Prostate gland (tissue), 2 donors: ENCODE results near the gene ZNF892.

Experiments
- POLR2A ChIP-seq: fragments of 450-650 bp; IDR thresholded peaks from one replicate; pipeline ENCODE4 v1.6.1; 2016; ENCODE audit warnings: antibody characterized with exemption, mild to moderate bottlenecking
- POLR2AphosphoS5 ChIP-seq: sonication (generic); formaldehyde crosslinking; IDR thresholded peaks from one replicate; pipeline ENCODE4 v1.6.1; 2017; ENCODE audit warnings: antibody characterized with exemption
- TF ChIP-seq, protein P1 (sequence below), 4 experiments: fragments of 200-600 bp in 2 of 4; fragments of 450-650 bp in 2 of 4; sonication (generic) in 2 of 4; IDR thresholded peaks; 1 replicate in 3 of 4; 2 replicates in 1 of 4; pipeline ENCODE4 v1.5.1; 2016 to 2019; ENCODE audit warnings: antibody characterized with exemption in 4 of 4, mild to moderate bottlenecking in 2 of 4, moderate library complexity in 2 of 4

DNA sequence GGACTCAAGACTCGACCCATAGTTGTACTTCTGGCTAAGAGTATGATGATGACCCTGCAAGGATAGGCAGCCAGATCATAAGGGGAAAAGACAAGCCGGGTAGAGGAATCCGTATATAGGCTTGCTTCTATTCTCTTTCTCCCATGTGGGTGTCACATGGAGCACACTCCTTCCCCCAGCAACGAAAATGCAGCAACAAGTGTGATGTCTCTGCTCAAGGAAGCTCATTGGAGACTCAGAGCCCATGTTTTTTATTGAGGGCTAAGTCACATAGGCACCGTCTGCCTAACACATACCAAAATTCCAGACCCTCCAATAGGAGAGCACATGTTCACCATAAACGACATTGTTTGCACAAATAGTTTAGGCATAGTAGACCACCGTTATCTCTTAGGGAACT, 35.4 kb upstream of the ZNF892 start:
- TF ChIP-seq, protein P1, sequence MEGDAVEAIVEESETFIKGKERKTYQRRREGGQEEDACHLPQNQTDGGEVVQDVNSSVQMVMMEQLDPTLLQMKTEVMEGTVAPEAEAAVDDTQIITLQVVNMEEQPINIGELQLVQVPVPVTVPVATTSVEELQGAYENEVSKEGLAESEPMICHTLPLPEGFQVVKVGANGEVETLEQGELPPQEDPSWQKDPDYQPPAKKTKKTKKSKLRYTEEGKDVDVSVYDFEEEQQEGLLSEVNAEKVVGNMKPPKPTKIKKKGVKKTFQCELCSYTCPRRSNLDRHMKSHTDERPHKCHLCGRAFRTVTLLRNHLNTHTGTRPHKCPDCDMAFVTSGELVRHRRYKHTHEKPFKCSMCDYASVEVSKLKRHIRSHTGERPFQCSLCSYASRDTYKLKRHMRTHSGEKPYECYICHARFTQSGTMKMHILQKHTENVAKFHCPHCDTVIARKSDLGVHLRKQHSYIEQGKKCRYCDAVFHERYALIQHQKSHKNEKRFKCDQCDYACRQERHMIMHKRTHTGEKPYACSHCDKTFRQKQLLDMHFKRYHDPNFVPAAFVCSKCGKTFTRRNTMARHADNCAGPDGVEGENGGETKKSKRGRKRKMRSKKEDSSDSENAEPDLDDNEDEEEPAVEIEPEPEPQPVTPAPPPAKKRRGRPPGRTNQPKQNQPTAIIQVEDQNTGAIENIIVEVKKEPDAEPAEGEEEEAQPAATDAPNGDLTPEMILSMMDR (IDR thresholded peaks at IDR 0.05), result no peak
- TF ChIP-seq POLR2AphosphoS5 (no peak), POLR2A (no peak)
